ENCODE measurements around the gene STUB1. TPM values are rescaled to one million over a fixed set of nuclear protein-coding genes. Genes with fewer than 3 reads are reported as not detected.
A peak's percentile ranks its signal among the peaks of the same experiment; 100 is the strongest.

Gene STUB1
- total and polyA plus RNA-seq, 2 of the 8 experiments (the other 6 are each of a cell fraction or from before 2014, with no cell fraction given), result 89.9 to 103 TPM

DNA sequence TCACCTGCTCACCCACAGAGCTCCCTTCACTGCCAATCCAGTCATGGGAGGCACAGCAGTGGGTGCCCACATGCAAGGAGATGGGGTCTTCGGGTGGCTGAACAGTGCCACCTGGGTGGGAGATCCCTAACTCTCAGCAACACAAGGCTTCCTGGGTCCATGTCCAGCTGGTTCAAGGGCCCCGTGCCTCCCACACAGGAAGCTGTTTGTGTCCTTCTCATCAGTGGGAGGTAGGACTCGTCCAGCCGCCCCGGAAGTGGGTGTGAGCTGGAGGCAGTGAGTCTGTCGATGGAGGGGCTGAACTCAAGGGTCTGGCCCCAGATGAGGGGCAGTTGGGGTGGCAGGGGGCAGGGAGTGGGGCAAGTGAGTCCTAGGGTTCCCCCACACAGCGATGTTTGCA lies 23.8 kb downstream of the STUB1 start:
- Histone ChIP-seq H4K20me1 (replicated peaks in 1 of 2; ENCODE audit: control insufficient read depth in 1 of 2, insufficient read depth in 2 of 2, low read length in 2 of 2) (peaks cover 8 to 31% of the 10 kb centered on the region in 2 experiments), H3K23me2 (ENCODE audit: low read depth, low read length) (peaks cover 12% of the 10 kb centered on the region; the same call in 1 of the 2 replicates), H3K9ac (replicated peaks in 1 of 4; ENCODE audit: extremely low read depth in 1 of 4, low read depth in 3 of 4, low read length in 3 of 4) (no peak overlapping the region), H3K4me1 (replicated peaks in 1 of 4; ENCODE audit: control insufficient read depth in 3 of 4, insufficient read depth in 4 of 4, low read length in 3 of 4) (peaks cover 0 to 8% (median 2%) of the 10 kb centered on the region in 4 experiments; a peak in 4 of 7 replicates), H2BK12ac (ENCODE audit: low read depth, low read length) (no peak overlapping the region), H3K27me3 (replicated peaks in 1 of 4; ENCODE audit: control insufficient read depth in 3 of 4, extremely low read depth in 1 of 4, insufficient read depth in 3 of 4, low read length in 3 of 4) (peaks cover 63 to 93% (median 88%) of the 10 kb centered on the region in 4 experiments), H2AFZ (ENCODE audit: low read length) (no peak overlapping the region), H2AK5ac (ENCODE audit: low read depth, low read length) (no peak overlapping the region), H2BK120ac (replicated peaks; ENCODE audit: low read depth, low read length) (no peak overlapping the region), H3K14ac (ENCODE audit: insufficient read length) (no peak overlapping the region), H3K4ac (replicated peaks; ENCODE audit: insufficient read length, low read depth, low read length) (no peak overlapping the region), H3K27ac (ENCODE audit: low read depth, low read length) (no peak overlapping the region), H3K9me3 (ENCODE audit: insufficient read depth in 2 of 2, low read depth in 1 of 2, low read length in 1 of 2) (no peaks in the 10 kb centered on the region), H2BK20ac (ENCODE audit: low read length) (no peak overlapping the region), H4K91ac (replicated peaks; ENCODE audit: insufficient read length, low read length) (no peak overlapping the region), H2BK5ac (ENCODE audit: low read depth, low read length) (no peak overlapping the region), H3K18ac (ENCODE audit: extremely low read depth, low read length) (no peak overlapping the region), H2BK15ac (ENCODE audit: low read length) (peak overlapping the region; percentile 36; the same call in 1 of the 2 replicates), H4K8ac (ENCODE audit: extremely low read depth, insufficient read depth, low read length) (no peak overlapping the region), H3K36me3 (ENCODE audit: control insufficient read depth in 2 of 4, insufficient read depth in 4 of 4, low read length in 3 of 4) (no peaks in the 10 kb centered on the region), H3K79me2 (ENCODE audit: control insufficient read depth in 1 of 2, insufficient read depth in 2 of 2, low read length in 2 of 2) (no peaks in the 10 kb centered on the region), H3K4me3 (ENCODE audit: extremely low read depth in 1 of 4, insufficient read depth in 2 of 4, low read depth in 3 of 4, low read length in 4 of 4) (no peak overlapping the region), H3K23ac (ENCODE audit: insufficient read length) (no peak overlapping the region), H3K56ac (replicated peaks; ENCODE audit: insufficient read length, low read depth, low read length) (no peak overlapping the region), H3K79me1 (ENCODE audit: low read depth, low read length) (no peaks in the 10 kb centered on the region), H3K4me2 (ENCODE audit: insufficient read depth in 1 of 2, low read depth in 2 of 2, low read length in 2 of 2) (0 out of 4 replicates have a peak overlapping the region, but pooled peaks of 1 of the 2 experiments have one; percentile 66), H4K5ac (ENCODE audit: insufficient read length, low read depth, low read length) (no peak overlapping the region)
- DNase-seq (ENCODE audit: low read depth in 1 of 2, low spot score in 2 of 2) (no peak), FAIRE-seq (no peak)
- ChIA-PET POLR2A (ENCODE audit: partially characterized antibody) (interaction anchor here (1.0 to 4.5 kb wide), 9 partner anchors 9 to 96 kb away, joined by 3 to 30 read pairs (median 4); partner anchors contain the start of genes ANTKMT, CCDC78, CIAO3 and GNG13), CTCF (ENCODE audit: partially characterized antibody) (interaction anchor here (1.1 to 33.4 kb wide), 7 partner anchors 8 to 81 kb away, joined by 3 to 977 read pairs (median 5); partner anchors contain the start of genes ANTKMT, CCDC78, CIAO3 and HAGHL)
- 85% methylated on average over 7 of the region's 7 CpGs; no CpG with 5 or more reads in 1 of the 2 experiments for WGBS, 2 experiments (ENCODE audit: extremely low coverage in 1 of 2, insufficient coverage in 1 of 2, insufficient read length in 1 of 2, insufficient replicate concordance in 2 of 2, low coverage in 1 of 2, low lambda C conversion rate in 2 of 2, missing lambda C conversion rate in 1 of 2)
- TF ChIP-seq GABPA (IDR thresholded peaks at IDR 0.05; ENCODE audit: borderline replicate concordance, insufficient read depth, low read length), result no peak
- no peak for TF ChIP-seq CHD1 (IDR thresholded peaks at IDR 0.05; ENCODE audit: low read depth, low read length)
- TF ChIP-seq PHF8 (conservative IDR thresholded peaks at IDR 0.05; ENCODE audit: low read depth, low read length), result no peak
- TF ChIP-seq GTF2F1 (IDR thresholded peaks at IDR 0.05; ENCODE audit: borderline replicate concordance, low read depth, low read length), result no peak
- no peak for TF ChIP-seq RNF2 (IDR thresholded peaks at IDR 0.05; ENCODE audit: borderline replicate concordance, low read depth, low read length, missing control alignments, poor library complexity, severe bottlenecking)
- no peak for TF ChIP-seq HDAC2 (IDR thresholded peaks at IDR 0.05; ENCODE audit: borderline replicate concordance in 1 of 2, low read depth in 2 of 2, low read length in 2 of 2)
- TF ChIP-seq BRCA1 (IDR thresholded peaks at IDR 0.05; ENCODE audit: low read depth, low read length), result no peak
- TF ChIP-seq SIRT6 (IDR thresholded peaks at IDR 0.05; ENCODE audit: low read length), result no peak
- TF ChIP-seq ZNF274 (IDR thresholded peaks at IDR 0.05; ENCODE audit: borderline replicate concordance, extremely low read depth, low read length), result no peak
- no peak for TF ChIP-seq KDM4A (IDR thresholded peaks at IDR 0.05; ENCODE audit: low read depth, low read length, severe bottlenecking)
- TF ChIP-seq EGR1 (IDR thresholded peaks at IDR 0.05; ENCODE audit: borderline replicate concordance, low read depth, low read length), result no peak
- TF ChIP-seq RBBP5 (IDR thresholded peaks at IDR 0.05; ENCODE audit: borderline replicate concordance, low read depth, low read length), result no peak
- TF ChIP-seq CHD2 (IDR thresholded peaks at IDR 0.05; ENCODE audit: low read length), result no peak
